ENCODE results near the gene HIF1A. TPM values are rescaled to one million over a fixed set of nuclear protein-coding genes. Genes with fewer than 3 reads are reported as not detected.

HIF1A gene
- total and polyA plus RNA-seq, 2 donors (not counting 3 experiments of a cell fraction or from before 2014, with no cell fraction given): 58.3 to 179 TPM

GRCh38 chr14:61713724-61714437 lies 18.6 kb downstream of the HIF1A start:
- peaks cover 100% of the 10 kb centered on the region for H3K79me2 ChIP-seq (ENCODE audit: control insufficient read depth, insufficient read depth, low read length)
- no peak for FAIRE-seq
- H3K27ac ChIP-seq (ENCODE audit: insufficient read depth, low read depth, low read length): no peak overlapping the region
- H3K9me1 ChIP-seq (replicated peaks; ENCODE audit: control insufficient read depth, extremely low read depth, insufficient read depth, low read length): no peaks in the 10 kb centered on the region
- no TSS peak for BruUV-seq (replicated peaks)
- no peak overlapping the region for H3K4me3 ChIP-seq (replicated peaks in 1 of 3; ENCODE audit: insufficient read depth in 1 of 3, low read depth in 1 of 3, low read length in 3 of 3)
- no peak overlapping the region for H3K9ac ChIP-seq (replicated peaks; ENCODE audit: extremely low read depth, insufficient read depth, low read length)
- H3K9me3 ChIP-seq (replicated peaks; ENCODE audit: control insufficient read depth, insufficient read depth, low read length): no peaks in the 10 kb centered on the region
- intact Hi-C loops (cut with micrococcal nuclease): no loop called here
- H3K4me2 ChIP-seq (ENCODE audit: insufficient read depth, low read length): no peak overlapping the region
- ChIA-PET POLR2A (interaction anchor here (0.6 kb wide), 1 partner anchor 18 kb away, joined by 5 read pairs; the partner anchor contains the start of gene HIF1A), CTCF (no interaction called here)
- DNase-seq (ENCODE audit: low read depth, low spot score): no peak
- dilution Hi-C loops (cut with MboI; ENCODE audit: extremely low pct_ligation_motif_present, low sequenced_read_pairs): no loop called here
- H3K27me3 ChIP-seq (ENCODE audit: control insufficient read depth in 2 of 2, insufficient read depth in 2 of 2, low read length in 2 of 2): no peaks in the 10 kb centered on the region
- no peak overlapping the region for H2AFZ ChIP-seq (ENCODE audit: low read depth, low read length)
- no peaks in the 10 kb centered on the region for H3K36me3 ChIP-seq (ENCODE audit: control insufficient read depth in 2 of 2, extremely low read depth in 1 of 2, insufficient read depth in 2 of 2, low read length in 2 of 2)
- TF ChIP-seq EZH2 (IDR thresholded peaks at IDR 0.05; ENCODE audit: borderline replicate concordance, low read depth, low read length, severe bottlenecking): no peak
- no peak for TF ChIP-seq FOS (IDR thresholded peaks at IDR 0.05; ENCODE audit: borderline replicate concordance, insufficient read depth, low read length)
- no peak for TF ChIP-seq MAX (IDR thresholded peaks at IDR 0.05; ENCODE audit: insufficient read depth, insufficient read length)
- no peak for TF ChIP-seq POLR2AphosphoS5 (IDR thresholded peaks at IDR 0.05; ENCODE audit: insufficient read depth, low read depth, low read length)
- no peak for TF ChIP-seq JUN (IDR thresholded peaks at IDR 0.05; ENCODE audit: borderline replicate concordance, insufficient read depth, insufficient read length, low read depth)
- no peak for TF ChIP-seq CTCF (IDR thresholded peaks at IDR 0.05; ENCODE audit: extremely low read depth in 1 of 2, insufficient read depth in 1 of 2, low read depth in 1 of 2, low read length in 2 of 2)
- no peak for TF ChIP-seq GATA2 (IDR thresholded peaks at IDR 0.05; ENCODE audit: insufficient read depth, insufficient read length, low read depth, low read length)
- TF ChIP-seq MYC (IDR thresholded peaks at IDR 0.05; ENCODE audit: low read depth, low read length): no peak
- no peak for TF ChIP-seq POLR2A (IDR thresholded peaks at IDR 0.05; ENCODE audit: low read depth, low read length)
- H3K4me1 ChIP-seq (ENCODE audit: control insufficient read depth, extremely low read depth, insufficient read depth, low read length): peaks cover 15% of the 10 kb centered on the region
- peaks cover 29% of the 10 kb centered on the region for H4K20me1 ChIP-seq (replicated peaks; ENCODE audit: control insufficient read depth, extremely low read depth, insufficient read depth, low read length)
